Measurements from ENCODE around the gene IMP4. TPM values are rescaled to one million over a fixed set of nuclear protein-coding genes. Genes with fewer than 3 reads are reported as not detected.

IMP4 gene
- total RNA-seq, 1 experiment from 2014 or later, result 101 TPM

- no CpG with 5 or more reads among the region's 4 CpGs for WGBS (ENCODE audit: extremely low coverage, insufficient read length, low lambda C conversion rate)
- H3K4me3 Mint-ChIP-seq, result no peak overlapping the region; a peak in 2 of 5 replicates
These were observed 44.3 kb downstream of the IMP4 start for GRCh38 chr2:130387071-130387400.

More at GRCh38 chr2:130387071-130387400, 44.3 kb downstream of the IMP4 start:
- Histone ChIP-seq H3K4ac (ENCODE audit: low read depth, low read length) (no peak overlapping the region), H2AK5ac (ENCODE audit: insufficient read length, low read length) (no peak overlapping the region), H3K4me1 (ENCODE audit: insufficient read depth, low read length) (no peaks in the 10 kb centered on the region; the same call in 1 of the 2 replicates), H3K14ac (ENCODE audit: insufficient read depth, low read length) (no peak overlapping the region), H3K9ac (ENCODE audit: extremely low read depth, insufficient read length, low read length) (no peak overlapping the region), H2BK12ac (ENCODE audit: insufficient read length, low read depth, low read length) (no peak overlapping the region), H2BK15ac (ENCODE audit: low read depth, low read length) (no peak overlapping the region), H3K79me2 (ENCODE audit: insufficient read depth, low read length) (no peaks in the 10 kb centered on the region), H3K4me2 (ENCODE audit: insufficient read depth, insufficient read length, low read length) (no peak overlapping the region), H2BK5ac (ENCODE audit: insufficient read length, low read length) (no peak overlapping the region), H3K23me2 (ENCODE audit: insufficient read length, low read depth, low read length, poor library complexity, severe bottlenecking) (no peaks in the 10 kb centered on the region), H2BK20ac (ENCODE audit: low read depth, low read length, poor library complexity, severe bottlenecking) (no peak overlapping the region), H3K18ac (ENCODE audit: insufficient read length, low read depth, low read length) (no peak overlapping the region), H4K5ac (ENCODE audit: insufficient read length, low read depth, low read length) (no peak overlapping the region), H3T11ph (ENCODE audit: low read length) (no peak overlapping the region), H4K20me1 (ENCODE audit: control insufficient read depth, insufficient read depth, insufficient read length) (no peaks in the 10 kb centered on the region), H3K23ac (ENCODE audit: insufficient read length, low read depth, low read length) (no peak overlapping the region), H2BK120ac (ENCODE audit: low read depth, low read length, poor library complexity, severe bottlenecking) (no peak overlapping the region), H3K9me3 (ENCODE audit: control insufficient read depth, low read depth, low read length) (no peaks in the 10 kb centered on the region), H4K91ac (ENCODE audit: insufficient read length, low read depth, low read length) (no peak overlapping the region), H3K79me1 (ENCODE audit: insufficient read depth, low read depth, low read length, poor library complexity, severe bottlenecking) (no peaks in the 10 kb centered on the region), H4K8ac (replicated peaks; ENCODE audit: insufficient read length, low read depth, low read length) (no peak overlapping the region), H3K56ac (ENCODE audit: insufficient read length, low read depth, low read length) (no peak overlapping the region), H3K27ac (ENCODE audit: insufficient read length, low read depth, low read length) (no peak overlapping the region), H3K27me3 (ENCODE audit: insufficient read depth, low read length) (peaks cover under 1% of the 10 kb centered on the region; the same call in 1 of the 2 replicates), H2AFZ (ENCODE audit: low read length) (no peak overlapping the region)
- Mint-ChIP-seq H3K27me3 (ENCODE audit: low read depth) (peaks cover 5% of the 10 kb centered on the region), H3K27ac (no peak overlapping the region), H3K4me1 (peaks cover 19% of the 10 kb centered on the region in 2 experiments), H3K36me3 (ENCODE audit: insufficient read depth in 1 of 3, low read depth in 3 of 3) (no peaks in the 10 kb centered on the region; a peak in 2 of 7 replicates), H3K9me3 (no peaks in the 10 kb centered on the region)
- no peak for DNase-seq
- TF ChIP-seq CTCF (conservative IDR thresholded peaks at IDR 0.05), result no peak

Data from H9 (cell line).